ENCODE data around the gene GPSM1.

GPSM1 gene

DNA sequence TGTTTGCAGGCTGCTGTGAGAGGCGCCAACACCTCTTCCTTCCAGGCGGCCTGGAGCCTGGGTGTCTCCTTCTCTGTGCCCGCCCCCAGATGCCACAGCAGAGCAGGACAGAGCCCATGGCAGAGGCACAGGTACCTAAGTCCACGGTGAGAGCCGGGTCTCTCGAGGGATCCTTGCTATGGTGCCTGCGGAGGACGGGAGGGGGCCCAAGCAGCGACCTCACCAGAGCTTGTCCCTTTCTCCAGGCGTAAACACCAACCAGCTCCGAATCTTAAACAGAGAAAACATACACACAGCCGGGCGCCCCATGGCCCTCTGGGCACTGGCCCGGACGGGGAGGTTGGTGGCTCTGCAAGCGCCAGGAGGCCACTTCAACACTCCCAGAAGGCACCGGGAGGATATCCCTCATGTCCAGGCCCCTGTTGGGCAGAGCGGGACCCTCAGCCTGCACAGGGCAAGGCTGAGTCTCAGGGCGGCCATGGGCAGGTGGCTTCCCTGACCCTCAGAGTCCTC, 35.3 kb upstream of the GPSM1 start:
- no peak for DNase-seq

- no peak for DNase-seq
Observed at GRCh38 chr9:136292591-136293448, 34.5 kb upstream of the GPSM1 start.

DNA sequence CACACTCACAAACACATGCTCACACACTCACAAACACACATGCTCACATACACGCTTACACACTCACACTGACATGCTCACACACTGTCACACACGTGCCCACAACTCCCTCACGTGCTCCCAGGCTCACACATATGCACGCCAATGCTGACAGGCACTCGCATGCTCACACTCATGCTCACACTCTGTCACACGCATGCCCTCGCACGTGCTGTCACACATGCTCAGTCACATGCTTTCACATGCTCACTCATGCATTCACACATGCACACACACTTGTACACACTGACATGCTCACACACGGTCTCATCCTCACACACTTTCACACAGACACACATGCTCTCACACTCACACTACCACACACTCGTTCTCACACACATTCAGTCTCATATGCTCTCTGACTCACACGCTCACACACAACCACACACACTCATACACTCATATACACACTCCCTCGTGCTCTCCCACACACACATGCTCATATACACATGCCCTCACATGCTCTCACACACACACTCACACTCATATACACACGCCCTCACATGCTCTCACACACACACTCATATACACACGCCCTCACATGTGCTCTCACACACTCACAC, 33.8 kb upstream of the GPSM1 start:
- DNase-seq = no peak

DNA sequence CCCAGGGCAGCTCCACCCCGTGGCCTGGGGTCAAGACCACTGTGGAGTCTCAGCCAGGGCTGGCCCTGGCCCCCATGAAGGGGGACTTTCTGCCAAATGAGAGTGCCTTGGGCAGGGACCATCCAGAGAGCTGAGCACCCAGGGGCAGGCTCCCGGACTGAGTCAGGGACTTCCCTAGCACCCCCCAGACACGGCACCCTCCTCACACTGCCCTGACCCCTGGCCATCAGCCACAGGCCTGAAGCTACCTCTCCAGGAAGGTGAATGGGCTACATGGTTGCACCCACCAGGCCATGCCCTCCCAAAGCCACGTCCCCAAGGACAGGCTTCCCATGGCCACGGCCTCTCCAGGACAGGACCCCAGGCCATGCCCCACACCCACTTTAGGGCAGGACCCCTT, 32.9 kb upstream of the GPSM1 start:
- no peak for DNase-seq

DNA sequence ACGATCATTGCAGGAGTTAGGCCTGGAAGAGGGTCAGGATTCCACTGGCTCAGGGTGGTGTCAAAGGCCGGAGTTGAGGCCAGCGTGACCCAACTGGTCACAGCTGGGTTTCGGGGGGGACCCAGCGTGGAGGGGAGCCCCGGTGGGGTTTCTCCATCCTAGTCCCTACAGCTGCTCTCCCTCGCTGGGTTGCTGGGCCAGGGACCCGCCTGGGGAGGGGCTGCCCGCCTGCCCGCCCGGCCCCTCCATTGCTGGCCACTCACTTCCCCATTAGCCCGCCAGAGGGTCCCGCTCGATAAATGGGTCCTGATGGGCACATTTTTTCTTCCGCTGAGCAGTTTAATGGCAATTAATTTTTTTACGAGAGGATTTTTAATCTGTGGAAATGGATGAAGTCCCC, 32.3 kb upstream of the GPSM1 start:
- no peak for DNase-seq

DNA sequence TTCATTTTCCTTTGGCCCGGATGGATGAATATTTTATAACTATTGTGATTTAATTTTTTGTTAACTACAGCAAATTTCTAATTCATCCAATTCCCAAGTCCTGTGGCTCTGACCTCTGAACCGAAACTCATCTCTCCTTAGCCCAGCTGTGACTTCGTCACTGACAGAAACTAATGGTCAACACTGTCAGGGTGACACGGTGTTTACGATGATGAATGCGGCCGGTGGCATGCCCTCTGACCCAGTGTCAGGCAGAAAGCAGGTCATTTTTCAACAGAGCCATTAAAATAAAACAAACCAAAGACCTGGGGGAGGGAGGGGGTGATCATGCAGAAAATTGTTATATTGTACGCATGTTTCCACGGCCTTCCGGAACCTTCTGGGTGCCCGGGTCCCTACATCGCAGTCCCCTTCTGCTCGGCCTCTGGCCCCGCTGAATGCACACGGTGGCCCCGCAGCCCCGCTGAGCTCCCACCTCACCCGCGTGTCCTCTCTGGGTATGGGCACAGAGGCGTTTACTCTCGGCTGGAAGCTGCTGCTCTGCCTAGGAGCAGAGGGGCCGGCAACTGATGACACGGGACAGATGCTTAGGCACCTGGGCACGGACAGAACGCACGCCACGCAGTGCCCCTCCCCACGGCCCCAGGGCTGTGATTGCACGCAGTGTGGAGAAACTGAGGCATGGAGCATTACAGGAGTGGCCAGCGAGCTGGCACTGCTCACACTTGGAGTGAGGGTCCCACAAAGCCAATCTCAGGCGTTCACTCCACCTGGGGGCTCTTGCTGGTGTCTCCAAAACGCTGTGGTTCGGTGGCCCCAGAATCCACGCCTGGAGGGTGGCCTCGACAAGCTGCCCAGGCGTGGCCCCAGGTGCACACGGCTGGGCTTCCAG, 31.6 kb upstream of the GPSM1 start:
- DNase-seq = no peak

- DNase-seq = no peak
Observed at GRCh38 chr9:136296434-136297015, 30.8 kb upstream of the GPSM1 start.

DNA sequence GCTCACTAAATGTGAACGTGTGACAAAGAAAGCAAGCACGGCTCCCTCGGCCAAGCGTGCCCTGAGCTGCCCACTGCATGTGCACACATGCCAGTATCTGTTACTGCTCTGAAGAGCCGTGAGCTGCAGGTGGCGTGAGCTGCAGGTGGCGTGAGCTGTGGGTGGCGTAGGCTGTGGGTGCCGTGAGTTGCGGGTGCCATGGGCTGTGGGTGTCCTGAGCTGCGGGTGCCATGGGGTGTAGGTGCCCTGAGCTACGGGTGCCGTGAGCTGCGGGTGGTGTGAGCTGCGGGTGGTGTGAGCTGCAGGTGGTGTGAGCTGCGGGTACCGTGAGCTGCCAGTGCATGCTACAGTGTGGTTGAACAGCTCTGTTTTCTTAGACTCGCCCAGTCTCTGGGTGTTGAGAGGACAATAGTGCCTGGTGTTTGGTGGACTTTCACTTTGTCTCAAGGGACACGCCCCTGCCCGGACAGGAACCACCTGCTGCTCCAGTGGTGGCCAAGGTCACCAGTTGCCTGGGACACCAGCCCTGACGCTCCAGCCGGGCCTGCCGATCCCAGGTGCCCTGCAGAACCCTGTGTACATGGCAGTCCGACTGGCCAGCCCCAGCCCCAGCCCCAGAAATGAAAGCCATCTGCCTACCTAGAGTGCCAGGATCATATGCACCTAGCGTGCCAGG, 30.2 kb upstream of the GPSM1 start:
- no peak for DNase-seq

- DNase-seq = no peak
Observed at GRCh38 chr9:136297766-136298735, 29.3 kb upstream of the GPSM1 start.

DNA sequence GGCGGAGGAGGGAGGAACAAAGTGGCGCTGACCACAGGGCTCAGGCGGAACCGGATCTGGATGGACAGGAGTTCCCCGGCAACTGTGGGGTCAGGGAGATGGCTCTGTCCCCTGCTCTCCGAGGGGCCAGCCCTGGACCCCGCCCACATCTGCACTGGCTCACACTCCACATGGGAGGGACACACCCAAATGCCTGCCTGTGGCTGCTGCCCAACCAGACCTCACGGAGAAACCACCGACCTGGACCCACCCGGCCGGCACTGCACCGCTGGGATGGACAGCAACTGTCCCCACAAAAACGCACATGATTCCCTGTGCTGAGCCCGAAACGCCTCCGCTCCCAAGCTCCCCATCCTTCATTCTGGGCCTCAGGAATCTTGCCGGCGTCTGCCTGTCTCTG, 28.2 kb upstream of the GPSM1 start:
- DNase-seq = no peak

- no peak for DNase-seq
Observed at GRCh38 chr9:136299541-136299940, 27.8 kb upstream of the GPSM1 start.

- no peak for DNase-seq
Observed at GRCh38 chr9:136300016-136300545, 27.3 kb upstream of the GPSM1 start.

- no peak for DNase-seq
Observed at GRCh38 chr9:136300866-136301265, 26.5 kb upstream of the GPSM1 start.

DNA sequence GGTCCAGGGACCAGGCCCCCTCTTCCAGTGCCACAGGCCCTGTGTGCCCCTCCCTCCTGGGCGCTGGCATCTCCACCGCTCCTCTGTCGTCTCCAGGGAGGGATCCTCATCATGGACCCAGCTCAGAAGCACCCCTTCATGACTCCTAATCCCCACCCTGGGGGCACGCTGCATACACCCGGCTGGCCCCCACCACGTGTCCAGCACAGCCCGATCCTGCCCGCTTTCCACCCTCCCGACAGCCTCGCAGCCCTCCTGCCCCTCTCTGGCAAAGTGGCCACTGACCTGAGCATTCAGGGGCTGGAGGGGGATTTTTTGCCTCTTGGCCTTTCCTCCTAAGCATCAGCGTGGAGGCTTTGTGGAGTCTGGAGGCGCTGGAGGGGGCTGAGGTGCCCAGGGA, 24.8 kb upstream of the GPSM1 start:
- no peak for DNase-seq

- DNase-seq = no peak
Observed at GRCh38 chr9:136303066-136303824, 24.1 kb upstream of the GPSM1 start.

DNA sequence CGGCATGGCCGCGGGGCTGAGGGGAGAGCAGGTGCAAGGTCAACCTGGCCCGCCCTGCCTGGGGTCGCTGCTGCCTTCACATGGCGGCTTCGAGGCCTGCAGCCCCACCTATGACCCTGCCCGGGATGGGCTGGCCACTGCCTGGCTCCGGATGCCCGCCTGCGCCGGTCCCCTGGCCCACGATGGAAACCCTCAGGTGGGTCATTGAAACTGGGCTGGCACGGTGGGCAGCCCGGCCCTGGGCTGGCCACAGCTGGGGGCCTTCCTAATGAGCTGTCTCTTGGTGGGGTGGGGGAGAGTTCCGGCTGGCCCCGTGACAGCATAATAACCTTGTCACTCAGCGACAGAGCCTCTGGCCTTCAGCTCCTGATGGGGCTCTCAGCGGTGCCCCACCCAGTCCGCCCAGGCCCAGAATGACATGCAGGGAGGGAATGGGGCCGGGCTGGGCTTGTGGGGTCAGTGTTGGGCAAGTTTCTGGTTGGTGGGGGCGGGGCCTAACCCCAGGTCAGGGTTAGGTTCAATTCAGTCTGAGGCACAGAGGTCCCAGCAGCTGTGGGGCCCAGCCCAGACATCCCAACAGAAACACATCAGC, 23.4 kb upstream of the GPSM1 start, which contains the start of gene CCDC187:
CCDC187 (minus strand) TSS at position 270 of the 592 bp plus-strand sequence; CDS start at position 6, 264 bp downstream.
- no peak for DNase-seq

DNA sequence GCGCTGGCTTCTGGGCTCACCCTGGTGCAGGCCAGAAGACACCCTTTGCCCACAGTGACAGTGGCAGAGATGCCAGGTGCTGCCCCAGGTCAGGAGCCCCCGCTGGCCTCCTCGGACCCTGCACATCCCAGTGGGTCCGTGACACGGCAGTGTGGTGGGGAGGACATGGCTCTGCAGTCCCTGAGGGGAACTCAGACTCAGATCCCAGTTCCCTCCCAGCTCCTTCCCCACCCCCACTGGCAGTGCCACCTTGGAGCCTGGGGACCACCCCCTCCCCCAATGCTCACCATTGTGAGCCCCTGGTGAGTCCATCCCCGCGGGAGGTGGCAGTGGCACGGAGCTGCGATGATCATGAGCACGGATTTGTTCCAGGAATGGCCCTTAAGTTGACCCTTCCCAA, 22.9 kb upstream of the GPSM1 start:
- no peak for DNase-seq

GRCh38 chr9:136304981-136305380, 22.4 kb upstream of the GPSM1 start:
- DNase-seq = no peak

GRCh38 chr9:136305804-136306203, 21.5 kb upstream of the GPSM1 start:
- peak; percentile 52 for DNase-seq
